Measurements from ENCODE around the gene ZNF486.
"Not testable (repeated sequence)": the region's sequence is repeated elsewhere in the genome, so short reads cannot be mapped to it uniquely, and the experiment has no call there.

DNA sequence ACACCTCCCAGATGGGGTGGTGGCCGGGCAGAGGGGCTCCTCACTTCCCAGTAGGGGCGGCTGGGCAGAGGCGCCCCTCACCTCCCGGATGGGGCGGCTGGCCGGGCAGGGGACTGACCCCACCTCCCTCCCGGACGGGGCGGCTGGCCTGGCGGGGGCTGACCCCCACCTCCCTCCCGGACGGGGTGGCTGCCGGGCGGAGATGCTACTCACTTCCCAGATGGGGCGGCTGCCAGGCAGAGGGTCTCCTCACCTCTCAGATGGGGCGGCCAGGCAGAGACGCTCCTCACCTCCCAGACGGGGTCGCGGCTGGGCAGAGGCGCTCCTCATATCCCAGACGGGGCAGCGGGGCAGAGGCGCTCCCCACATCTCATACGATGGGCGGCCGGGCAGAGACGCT is 8.8 kb downstream of the ZNF486 start:
- TF ChIP-seq, protein P1, sequence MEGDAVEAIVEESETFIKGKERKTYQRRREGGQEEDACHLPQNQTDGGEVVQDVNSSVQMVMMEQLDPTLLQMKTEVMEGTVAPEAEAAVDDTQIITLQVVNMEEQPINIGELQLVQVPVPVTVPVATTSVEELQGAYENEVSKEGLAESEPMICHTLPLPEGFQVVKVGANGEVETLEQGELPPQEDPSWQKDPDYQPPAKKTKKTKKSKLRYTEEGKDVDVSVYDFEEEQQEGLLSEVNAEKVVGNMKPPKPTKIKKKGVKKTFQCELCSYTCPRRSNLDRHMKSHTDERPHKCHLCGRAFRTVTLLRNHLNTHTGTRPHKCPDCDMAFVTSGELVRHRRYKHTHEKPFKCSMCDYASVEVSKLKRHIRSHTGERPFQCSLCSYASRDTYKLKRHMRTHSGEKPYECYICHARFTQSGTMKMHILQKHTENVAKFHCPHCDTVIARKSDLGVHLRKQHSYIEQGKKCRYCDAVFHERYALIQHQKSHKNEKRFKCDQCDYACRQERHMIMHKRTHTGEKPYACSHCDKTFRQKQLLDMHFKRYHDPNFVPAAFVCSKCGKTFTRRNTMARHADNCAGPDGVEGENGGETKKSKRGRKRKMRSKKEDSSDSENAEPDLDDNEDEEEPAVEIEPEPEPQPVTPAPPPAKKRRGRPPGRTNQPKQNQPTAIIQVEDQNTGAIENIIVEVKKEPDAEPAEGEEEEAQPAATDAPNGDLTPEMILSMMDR (IDR thresholded peaks at IDR 0.05), result not testable (repeated sequence)
- TF ChIP-seq POLR2A (IDR thresholded peaks at IDR 0.05), result not testable (repeated sequence)

Measured in right lobe of liver (tissue), 4 donors.